ENCODE results near the gene EGFR. TPM values are rescaled to one million over a fixed set of nuclear protein-coding genes. Genes with fewer than 3 reads are reported as not detected.

The EGFR gene
- total RNA-seq, 1 donor from 2014 or later, result 62.7 TPM

GRCh38 chr7:55133630-55134358 lies 115.0 kb downstream of the EGFR start:
- peak; percentile 62 to 66 for ATAC-seq
- Histone ChIP-seq H3K36me3 (no peaks in the 10 kb centered on the region), H3K27ac (peak overlapping the region; percentile 71), H3K4me3 (no peak overlapping the region), H3K9me3 (no peaks in the 10 kb centered on the region), H3K27me3 (ENCODE audit: low read depth) (no peaks in the 10 kb centered on the region), H3K4me1 (peaks cover 61% of the 10 kb centered on the region)
- TF ChIP-seq, protein P1, sequence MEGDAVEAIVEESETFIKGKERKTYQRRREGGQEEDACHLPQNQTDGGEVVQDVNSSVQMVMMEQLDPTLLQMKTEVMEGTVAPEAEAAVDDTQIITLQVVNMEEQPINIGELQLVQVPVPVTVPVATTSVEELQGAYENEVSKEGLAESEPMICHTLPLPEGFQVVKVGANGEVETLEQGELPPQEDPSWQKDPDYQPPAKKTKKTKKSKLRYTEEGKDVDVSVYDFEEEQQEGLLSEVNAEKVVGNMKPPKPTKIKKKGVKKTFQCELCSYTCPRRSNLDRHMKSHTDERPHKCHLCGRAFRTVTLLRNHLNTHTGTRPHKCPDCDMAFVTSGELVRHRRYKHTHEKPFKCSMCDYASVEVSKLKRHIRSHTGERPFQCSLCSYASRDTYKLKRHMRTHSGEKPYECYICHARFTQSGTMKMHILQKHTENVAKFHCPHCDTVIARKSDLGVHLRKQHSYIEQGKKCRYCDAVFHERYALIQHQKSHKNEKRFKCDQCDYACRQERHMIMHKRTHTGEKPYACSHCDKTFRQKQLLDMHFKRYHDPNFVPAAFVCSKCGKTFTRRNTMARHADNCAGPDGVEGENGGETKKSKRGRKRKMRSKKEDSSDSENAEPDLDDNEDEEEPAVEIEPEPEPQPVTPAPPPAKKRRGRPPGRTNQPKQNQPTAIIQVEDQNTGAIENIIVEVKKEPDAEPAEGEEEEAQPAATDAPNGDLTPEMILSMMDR (IDR thresholded peaks at IDR 0.05), result no peak
- intact Hi-C loops (cut with DNase I), result no loop called here
- no peak for DNase-seq

DNA sequence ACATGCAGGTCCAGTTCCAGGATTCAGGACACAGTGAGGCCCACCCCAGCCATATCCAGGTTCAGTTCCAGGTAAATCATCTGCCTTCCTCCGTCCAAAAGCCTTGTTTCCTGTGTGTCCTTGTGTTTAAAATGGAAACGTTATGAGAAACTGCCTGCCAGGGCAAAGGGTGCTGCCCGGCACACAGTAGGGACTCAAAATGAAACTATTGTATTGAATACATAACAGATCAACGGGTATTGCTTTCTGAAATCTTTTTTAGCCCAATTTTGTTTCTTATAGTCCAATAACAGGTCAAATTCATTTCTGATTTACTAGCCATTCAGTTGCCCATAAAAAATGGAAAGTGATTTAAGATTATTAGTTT lies 115.5 kb downstream of the EGFR start:
- DNase-seq (no peak), ATAC-seq (no peak)
- Histone ChIP-seq H3K36me3 (no peaks in the 10 kb centered on the region), H3K4me1 (peaks cover 55% of the 10 kb centered on the region), H3K9me3 (no peaks in the 10 kb centered on the region), H3K27ac (peak overlapping the region; percentile 71), H3K4me3 (no peak overlapping the region), H3K27me3 (ENCODE audit: low read depth) (no peaks in the 10 kb centered on the region)
- intact Hi-C loops (cut with DNase I), result no loop called here
- TF ChIP-seq, protein P1 (IDR thresholded peaks at IDR 0.05), result no peak

DNA sequence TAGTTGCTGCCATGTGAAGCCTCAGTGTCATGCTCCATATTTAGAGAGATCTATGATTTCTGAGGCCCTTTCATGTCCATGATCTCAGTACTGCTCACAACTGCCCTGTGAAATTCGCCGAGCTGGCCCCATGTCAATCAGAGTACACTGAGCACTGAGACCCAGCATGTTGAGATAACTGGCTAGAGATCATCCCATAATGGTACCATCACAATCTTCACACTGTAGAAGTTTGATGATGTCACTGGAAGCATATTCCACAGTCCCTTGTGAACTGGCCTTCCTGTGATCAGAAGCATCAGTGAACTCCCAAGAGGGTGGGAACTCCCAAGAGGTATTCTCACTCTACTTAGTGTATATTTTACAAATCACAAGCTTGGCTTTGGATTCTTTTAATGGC lies 116.0 kb downstream of the EGFR start:
- intact Hi-C loops (cut with DNase I), result no loop called here

GRCh38 chr7:55135462-55135861 lies 116.6 kb downstream of the EGFR start:
- H3K9me3 ChIP-seq, result no peaks in the 10 kb centered on the region
- no peak for ATAC-seq
- H3K27me3 ChIP-seq (ENCODE audit: low read depth), result no peaks in the 10 kb centered on the region
- peaks cover 52% of the 10 kb centered on the region for H3K4me1 ChIP-seq
- DNase-seq, result no peak
- no peak overlapping the region for H3K4me3 ChIP-seq
- H3K36me3 ChIP-seq, result no peaks in the 10 kb centered on the region
- TF ChIP-seq, protein P1 (IDR thresholded peaks at IDR 0.05), result no peak
- H3K27ac ChIP-seq, result no peak overlapping the region
- intact Hi-C loops (cut with DNase I), result no loop called here

More for the DNA sequence above, 116.0 kb downstream of the EGFR start:
- peak overlapping the region; percentile 71 for H3K27ac ChIP-seq
- no peaks in the 10 kb centered on the region for H3K36me3 ChIP-seq
- H3K27me3 ChIP-seq (ENCODE audit: low read depth), result no peaks in the 10 kb centered on the region
- H3K4me1 ChIP-seq, result peaks cover 52% of the 10 kb centered on the region
- H3K9me3 ChIP-seq, result no peaks in the 10 kb centered on the region
- ATAC-seq, result no peak
- no peak overlapping the region for H3K4me3 ChIP-seq
- TF ChIP-seq, protein P1 (IDR thresholded peaks at IDR 0.05), result no peak
- DNase-seq, result no peak

DNA sequence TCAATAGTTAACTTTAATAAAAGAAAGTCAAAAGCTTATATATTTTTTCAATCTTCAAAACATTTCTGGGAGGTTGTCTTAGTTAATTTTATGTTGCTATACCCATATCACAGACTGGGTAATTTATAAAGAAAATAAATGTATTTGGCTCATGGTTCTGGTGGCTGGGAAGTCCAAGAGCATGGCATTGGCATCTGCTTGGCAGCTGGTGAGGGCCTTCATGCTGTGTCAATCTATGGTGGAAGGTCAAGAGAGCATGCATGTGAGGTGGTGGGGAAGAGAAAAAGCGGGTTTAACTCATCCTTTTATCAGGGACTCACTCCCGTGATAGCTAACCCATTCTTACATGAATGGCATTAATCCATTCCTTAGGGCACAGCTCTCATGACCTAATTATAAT lies 119.8 kb downstream of the EGFR start:
- no peak overlapping the region for H3K4me3 ChIP-seq
- TF ChIP-seq, protein P1 (IDR thresholded peaks at IDR 0.05), result no peak
- no peaks in the 10 kb centered on the region for H3K27me3 ChIP-seq (ENCODE audit: low read depth)
- peaks cover 27% of the 10 kb centered on the region for H3K4me1 ChIP-seq
- DNase-seq (no peak), ATAC-seq (no peak)
- intact Hi-C loops (cut with DNase I), result no loop called here
- H3K27ac ChIP-seq, result no peak overlapping the region
- no peaks in the 10 kb centered on the region for H3K9me3 ChIP-seq
- H3K36me3 ChIP-seq, result peaks cover 13% of the 10 kb centered on the region
